ENCODE data around the gene SCAMP2. TPM values are rescaled to one million over a fixed set of nuclear protein-coding genes. Genes with fewer than 3 reads are reported as not detected.
"Not testable (repeated sequence)": the region's sequence is repeated elsewhere in the genome, so short reads cannot be mapped to it uniquely, and the experiment has no call there.

Gene SCAMP2
- total RNA-seq, 4 donors from 2014 or later, result 59.3 to 129 (median 104) TPM

DNA sequence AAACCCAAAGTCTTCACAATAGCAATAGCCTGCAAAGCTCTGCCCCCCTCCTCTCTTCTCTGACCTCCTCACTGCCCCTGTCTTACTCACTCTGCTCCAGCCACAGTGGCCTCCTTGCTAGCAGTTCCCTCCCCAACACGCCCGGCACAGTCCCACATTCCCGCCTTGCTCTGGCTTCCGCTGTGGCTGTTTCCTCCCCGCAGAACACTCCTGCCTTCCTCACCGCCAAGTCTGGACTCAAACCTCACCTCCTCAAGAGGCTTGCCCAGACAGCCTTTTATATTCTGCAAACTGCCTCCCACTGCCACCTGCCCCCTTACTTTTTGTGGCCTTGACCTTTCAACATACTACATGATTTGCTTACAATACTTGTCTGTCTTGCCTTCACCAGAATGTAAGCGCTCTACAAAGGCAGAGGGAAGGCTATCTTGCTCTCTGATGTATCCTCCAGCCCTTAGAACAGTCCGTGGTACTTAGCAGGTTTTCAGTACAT lies 16.3 kb upstream of the SCAMP2 start:
- no peaks in the 10 kb centered on the region for H3K27me3 ChIP-seq
- H3K36me3 ChIP-seq, result peaks cover 0 to 4% of the 10 kb centered on the region in 2 donors
- WGBS, 2 donors, result 39 to 47% methylated on average over 8 of the region's 8 CpGs
- no peaks in the 10 kb centered on the region for H3K9me3 ChIP-seq
- peak in 1 of 2 donors; percentile 26 for DNase-seq
- intact Hi-C loops (cut with DNase I), result no loop called here
- TF ChIP-seq, protein P1, sequence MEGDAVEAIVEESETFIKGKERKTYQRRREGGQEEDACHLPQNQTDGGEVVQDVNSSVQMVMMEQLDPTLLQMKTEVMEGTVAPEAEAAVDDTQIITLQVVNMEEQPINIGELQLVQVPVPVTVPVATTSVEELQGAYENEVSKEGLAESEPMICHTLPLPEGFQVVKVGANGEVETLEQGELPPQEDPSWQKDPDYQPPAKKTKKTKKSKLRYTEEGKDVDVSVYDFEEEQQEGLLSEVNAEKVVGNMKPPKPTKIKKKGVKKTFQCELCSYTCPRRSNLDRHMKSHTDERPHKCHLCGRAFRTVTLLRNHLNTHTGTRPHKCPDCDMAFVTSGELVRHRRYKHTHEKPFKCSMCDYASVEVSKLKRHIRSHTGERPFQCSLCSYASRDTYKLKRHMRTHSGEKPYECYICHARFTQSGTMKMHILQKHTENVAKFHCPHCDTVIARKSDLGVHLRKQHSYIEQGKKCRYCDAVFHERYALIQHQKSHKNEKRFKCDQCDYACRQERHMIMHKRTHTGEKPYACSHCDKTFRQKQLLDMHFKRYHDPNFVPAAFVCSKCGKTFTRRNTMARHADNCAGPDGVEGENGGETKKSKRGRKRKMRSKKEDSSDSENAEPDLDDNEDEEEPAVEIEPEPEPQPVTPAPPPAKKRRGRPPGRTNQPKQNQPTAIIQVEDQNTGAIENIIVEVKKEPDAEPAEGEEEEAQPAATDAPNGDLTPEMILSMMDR (IDR thresholded peaks at IDR 0.05), result no peak
- TF ChIP-seq POLR2A (IDR thresholded peaks at IDR 0.05), result no peak
- H3K27ac ChIP-seq, result peak overlapping the region in 2 of 3 donors; percentile 39 to 79
- H3K4me1 ChIP-seq, result peaks cover 4 to 34% of the 10 kb centered on the region in 2 donors
- peak overlapping the region; percentile 41 to 79 (median 61) for H3K4me3 ChIP-seq (replicated peaks in 1 of 3)

DNA sequence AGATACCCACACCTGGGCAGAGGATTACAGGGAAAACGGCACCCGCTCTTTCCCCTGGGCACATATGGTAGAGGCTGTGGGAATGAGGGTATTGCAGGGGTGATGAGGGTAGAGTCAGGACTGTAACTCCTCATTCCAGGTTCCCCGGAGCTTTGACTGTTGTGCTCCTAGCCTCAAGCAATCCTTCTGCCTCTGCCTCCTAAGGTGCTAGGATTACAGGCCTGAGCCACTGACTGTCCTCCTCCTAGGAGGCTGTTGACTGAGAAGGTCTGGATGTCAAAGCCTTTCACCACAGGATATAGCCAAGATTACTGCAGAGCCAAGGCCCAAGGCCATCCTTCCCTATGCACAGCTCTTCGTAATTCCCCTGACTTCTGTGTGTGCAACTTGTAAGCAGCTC lies 15.6 kb upstream of the SCAMP2 start:
- H3K27ac ChIP-seq, result no peak overlapping the region
- WGBS, 2 donors, result 94% methylated on average over 4 of the region's 4 CpGs
- H3K4me3 ChIP-seq (replicated peaks in 1 of 3), result no peak overlapping the region
- H3K9me3 ChIP-seq, result no peaks in the 10 kb centered on the region
- TF ChIP-seq, protein P1 (IDR thresholded peaks at IDR 0.05), result no peak
- TF ChIP-seq POLR2A (IDR thresholded peaks at IDR 0.05), result no peak
- peaks cover 0 to 4% of the 10 kb centered on the region in 2 donors for H3K36me3 ChIP-seq
- H3K4me1 ChIP-seq, result peaks cover 4 to 34% of the 10 kb centered on the region in 2 donors
- intact Hi-C loops (cut with DNase I), result no loop called here
- no peaks in the 10 kb centered on the region for H3K27me3 ChIP-seq
- DNase-seq, result no peak

DNA sequence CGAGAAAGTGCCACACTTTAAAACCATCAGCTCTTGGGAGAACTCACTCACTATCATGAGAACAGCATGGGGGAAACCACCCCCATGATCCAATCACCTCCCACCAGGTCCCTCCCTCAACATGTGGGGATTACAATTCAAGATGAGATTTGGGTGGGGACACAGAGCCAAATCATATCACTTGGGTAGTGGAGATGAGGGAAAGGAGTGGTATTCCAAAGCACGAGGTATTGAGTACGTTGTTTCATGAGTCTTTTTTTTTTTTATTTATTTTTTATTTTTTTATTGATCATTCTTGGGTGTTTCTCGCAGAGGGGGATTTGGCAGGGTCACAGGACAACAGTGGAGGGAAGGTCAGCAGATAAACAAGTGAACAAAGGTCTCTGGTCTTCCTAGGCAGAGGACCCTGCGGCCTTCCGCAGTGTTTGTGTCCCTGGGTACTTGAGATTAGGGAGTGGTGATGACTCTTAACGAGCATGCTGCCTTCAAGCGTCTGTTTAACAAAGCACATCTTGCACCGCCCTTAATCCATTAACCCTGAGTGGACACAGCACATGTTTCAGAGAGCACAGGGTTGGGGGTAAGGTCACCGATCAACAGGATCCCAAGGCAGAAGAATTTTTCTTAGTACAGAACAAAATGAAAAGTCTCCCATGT lies 14.5 kb upstream of the SCAMP2 start:
- H3K27me3 ChIP-seq; DNase-seq; H3K36me3 ChIP-seq; H3K9me3 ChIP-seq; H3K27ac ChIP-seq; H3K4me3 ChIP-seq (replicated peaks in 1 of 3); intact Hi-C loops (cut with DNase I): not testable (repeated sequence)
- H3K4me1 ChIP-seq, result peaks cover 4 to 34% of the 10 kb centered on the region in 2 donors
- 54 to 57% methylated on average over 10 of the region's 10 CpGs for WGBS, 2 donors

DNA sequence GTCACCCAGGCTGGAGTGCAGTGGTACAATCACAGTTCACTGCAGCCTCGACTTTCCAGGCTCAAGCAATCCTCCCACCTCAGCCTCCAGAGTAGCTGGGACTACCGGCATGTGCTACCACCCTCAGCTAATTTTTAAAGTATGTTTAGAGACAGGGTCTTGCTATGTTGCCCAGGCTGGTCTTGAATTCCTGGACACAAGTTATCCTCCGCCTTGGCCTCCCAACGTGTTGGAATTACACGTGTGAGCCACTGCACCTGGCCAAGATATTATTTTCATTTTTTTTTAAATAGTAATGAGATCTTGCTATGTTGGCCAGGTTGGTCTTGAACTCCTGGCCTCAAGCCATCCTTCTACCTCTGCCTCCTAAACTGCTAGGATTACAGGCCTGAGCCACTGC lies 12.3 kb upstream of the SCAMP2 start:
- H3K36me3 ChIP-seq, result no peaks in the 10 kb centered on the region
- H3K27me3 ChIP-seq, result no peaks in the 10 kb centered on the region
- H3K27ac ChIP-seq, result no peak overlapping the region
- DNase-seq, result no peak
- H3K4me1 ChIP-seq, result peaks cover 4 to 22% of the 10 kb centered on the region in 2 donors
- intact Hi-C loops (cut with DNase I), result no loop called here
- no peaks in the 10 kb centered on the region for H3K9me3 ChIP-seq
- 86 to 93% methylated on average over 5 of the region's 5 CpGs for WGBS, 2 donors
- TF ChIP-seq POLR2A (IDR thresholded peaks at IDR 0.05), result no peak
- TF ChIP-seq, protein P1 (IDR thresholded peaks at IDR 0.05), result no peak
- no peak overlapping the region for H3K4me3 ChIP-seq (replicated peaks in 1 of 3)

DNA sequence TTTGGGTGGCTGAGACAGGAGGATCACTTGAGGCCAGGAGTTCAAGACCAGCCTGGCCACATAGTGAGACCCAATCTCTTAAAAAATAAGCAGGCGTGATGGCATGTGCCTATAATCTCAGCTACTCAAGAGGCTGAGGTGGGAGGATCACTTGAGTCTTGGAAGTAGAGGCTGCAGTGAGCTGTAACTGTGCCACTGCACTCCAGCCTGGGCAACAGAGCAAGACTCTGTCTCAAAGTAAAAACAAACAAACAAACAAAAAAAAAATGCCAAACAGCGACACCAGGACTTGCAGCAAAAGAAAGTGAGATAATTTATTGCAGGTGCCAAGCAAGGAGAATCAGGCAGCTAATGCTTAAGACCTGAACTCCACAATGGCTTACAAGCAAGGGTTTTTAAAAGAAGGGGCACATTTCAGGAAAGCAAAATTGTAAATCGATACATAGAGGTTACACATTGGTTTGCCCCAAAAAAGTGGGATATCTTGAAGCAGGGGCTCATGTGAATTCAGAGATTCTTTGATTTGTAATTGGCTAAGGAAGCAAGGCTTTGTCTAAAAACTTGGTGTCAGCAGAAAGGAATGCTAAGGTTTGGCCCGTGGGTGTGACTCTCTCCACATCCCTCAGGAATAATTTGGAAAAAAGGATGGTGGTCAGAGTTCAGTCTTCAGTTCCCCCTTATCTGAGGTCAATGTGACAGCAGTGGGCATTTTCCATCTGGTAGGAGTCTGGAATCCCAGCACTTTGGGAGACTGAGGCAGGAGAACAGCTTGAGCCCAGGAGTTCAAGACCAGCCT lies 11.5 kb upstream of the SCAMP2 start:
- WGBS, 2 donors, result 82 to 85% methylated on average over 4 of the region's 4 CpGs
- Histone ChIP-seq H3K36me3 (no peaks in the 10 kb centered on the region), H3K27ac (no peak overlapping the region), H3K9me3 (no peaks in the 10 kb centered on the region), H3K4me3 (replicated peaks in 1 of 3) (no peak overlapping the region), H3K27me3 (no peaks in the 10 kb centered on the region), H3K4me1 (peaks cover 4 to 19% of the 10 kb centered on the region in 2 donors)
- TF ChIP-seq, protein P1 (IDR thresholded peaks at IDR 0.05), result no peak
- TF ChIP-seq POLR2A (IDR thresholded peaks at IDR 0.05), result no peak
- intact Hi-C loops (cut with DNase I), result no loop called here
- DNase-seq, result no peak

All from thyroid gland (tissue), 4 donors.